WTC11 (cell line): ENCODE results near the gene VWA8. TPM values are rescaled to one million over a fixed set of nuclear protein-coding genes. Genes with fewer than 3 reads are reported as not detected.

Source experiments
- ATAC-seq: fragments of 200-7000 bp; cut with Tn5 transposase; 2 replicates; pipeline ENCODE4 v1.10.0; 2021; ENCODE audit warnings: mild to moderate bottlenecking, moderate library complexity
- CTCF ChIA-PET: fragments of 300-600 bp; sonication (Branson Sonifier 250); formaldehyde crosslinking; loops from one replicate; lab custom pipeline; 2021; ENCODE audit warnings: antibody characterized with exemption; lab: Charles Lee
- POLR2A ChIA-PET: fragments of 350-600 bp; sonication (Branson Sonifier 250); formaldehyde crosslinking; loops from one replicate; lab custom pipeline; 2021; ENCODE audit warnings: antibody characterized with exemption; lab: Charles Lee
- DNase-seq: peaks from one replicate; pipeline ENCODE4 v3.0.0; 2021; ENCODE audit warnings: low spot score
- H3K27ac Mint-ChIP-seq: 2 replicates; pipeline ENCODE4 v1.8.0; 2021; ENCODE audit warnings: mixed read lengths
- H3K27me3 Mint-ChIP-seq: 2 replicates; pipeline ENCODE4 v1.8.0; 2021; ENCODE audit warnings: low read depth, mild to moderate bottlenecking, moderate library complexity, mixed read lengths
- H3K36me3 Mint-ChIP-seq: 2 replicates; pipeline ENCODE4 v1.8.0; 2021; ENCODE audit warnings: mixed read lengths
- H3K4me1 Mint-ChIP-seq: 2 replicates; pipeline ENCODE4 v1.8.0; 2022; ENCODE audit warnings: mixed read lengths
- H3K4me3 Mint-ChIP-seq: 2 replicates; pipeline ENCODE4 v1.8.0; 2021; ENCODE audit warnings: mild to moderate bottlenecking, moderate library complexity, mixed read lengths
- H3K9me3 Mint-ChIP-seq: 2 replicates; pipeline ENCODE4 v1.8.0; 2021; ENCODE audit warnings: mixed read lengths
- CREM ChIP-seq: sonication (generic); formaldehyde crosslinking; IDR thresholded peaks from 2 replicates; pipeline ENCODE4 v1.8.1; 2022; ENCODE audit warnings: mild to moderate bottlenecking, missing genetic modification reagents, moderate library complexity
- GTF2I ChIP-seq: fragments of 250-450 bp; sonication (Bioruptor Pico); conservative IDR thresholded peaks from 2 replicates; pipeline ENCODE4 v1.4.0; 2021; ENCODE audit warnings: mild to moderate bottlenecking
- NR2C2 ChIP-seq: sonication (generic); formaldehyde crosslinking; IDR thresholded peaks from 2 replicates; pipeline ENCODE4 v1.8.0; 2022; ENCODE audit warnings: mild to moderate bottlenecking, missing genetic modification reagents
- OVOL2 ChIP-seq: fragments of 250-450 bp; sonication (Bioruptor Pico); IDR thresholded peaks from 2 replicates; pipeline ENCODE4 v1.9.0; 2021; ENCODE audit warnings: mild to moderate bottlenecking, borderline replicate concordance
- TEAD1 ChIP-seq: sonication (generic); formaldehyde crosslinking; IDR thresholded peaks from 2 replicates; pipeline ENCODE4 v1.8.0; 2022; ENCODE audit warnings: mild to moderate bottlenecking, missing genetic modification reagents
- ZBTB21 ChIP-seq: sonication (generic); formaldehyde crosslinking; IDR thresholded peaks from 2 replicates; pipeline ENCODE4 v1.8.1; 2023; ENCODE audit warnings: mild to moderate bottlenecking, missing genetic modification reagents, borderline replicate concordance
- ZNF121 ChIP-seq: sonication (generic); formaldehyde crosslinking; IDR thresholded peaks from 2 replicates; pipeline ENCODE4 v1.8.0; 2023; ENCODE audit warnings: missing genetic modification reagents
- ZNF138 ChIP-seq: sonication (generic); formaldehyde crosslinking; conservative IDR thresholded peaks from 2 replicates; pipeline ENCODE4 v1.8.1; 2022; ENCODE audit warnings: mild to moderate bottlenecking, moderate library complexity, missing genetic modification reagents
- ZNF219 ChIP-seq: sonication (generic); formaldehyde crosslinking; IDR thresholded peaks from 2 replicates; pipeline ENCODE4 v1.8.0; 2023; ENCODE audit warnings: missing genetic modification reagents, mild to moderate bottlenecking, borderline replicate concordance
- ZNF532 ChIP-seq: fragments of 250-450 bp; sonication (Bioruptor Pico); IDR thresholded peaks from 2 replicates; pipeline ENCODE4 v1.9.0; 2021; ENCODE audit warnings: mild to moderate bottlenecking, borderline replicate concordance
- ZSCAN18 ChIP-seq: fragments of 250-450 bp; sonication (Bioruptor Pico); IDR thresholded peaks from 2 replicates; pipeline ENCODE4 v2.1.2; 2022; ENCODE audit warnings: mild to moderate bottlenecking, moderate library complexity
- total RNA-seq: library from RNA; stranded (reverse); gene quantifications from 3 replicates; pipeline ENCODE4 v1.2.3, GENCODE V29; 2021
- TF ChIP-seq, protein P1 (sequence below): fragments of 200-600 bp; IDR thresholded peaks from 2 replicates; pipeline ENCODE4 v1.8.0; 2022; ENCODE audit warnings: antibody characterized with exemption
- TF ChIP-seq, protein P2 (sequence below): sonication (generic); formaldehyde crosslinking; IDR thresholded peaks from 2 replicates; pipeline ENCODE4 v1.8.1; 2022; ENCODE audit warnings: missing genetic modification reagents, borderline replicate concordance
- TF ChIP-seq, protein P3 (sequence below): sonication (generic); formaldehyde crosslinking; IDR thresholded peaks from 2 replicates; pipeline ENCODE4 v1.8.1; 2023; ENCODE audit warnings: mild to moderate bottlenecking, missing genetic modification reagents
- TF ChIP-seq, protein P4 (sequence below): fragments of 250-450 bp; sonication (Bioruptor Pico); conservative IDR thresholded peaks from 2 replicates; pipeline ENCODE4 v1.9.0; 2021; ENCODE audit warnings: mild to moderate bottlenecking

Gene VWA8
- total RNA-seq, 1 experiment from 2014 or later = 19.9 TPM

- TF ChIP-seq, protein P1, sequence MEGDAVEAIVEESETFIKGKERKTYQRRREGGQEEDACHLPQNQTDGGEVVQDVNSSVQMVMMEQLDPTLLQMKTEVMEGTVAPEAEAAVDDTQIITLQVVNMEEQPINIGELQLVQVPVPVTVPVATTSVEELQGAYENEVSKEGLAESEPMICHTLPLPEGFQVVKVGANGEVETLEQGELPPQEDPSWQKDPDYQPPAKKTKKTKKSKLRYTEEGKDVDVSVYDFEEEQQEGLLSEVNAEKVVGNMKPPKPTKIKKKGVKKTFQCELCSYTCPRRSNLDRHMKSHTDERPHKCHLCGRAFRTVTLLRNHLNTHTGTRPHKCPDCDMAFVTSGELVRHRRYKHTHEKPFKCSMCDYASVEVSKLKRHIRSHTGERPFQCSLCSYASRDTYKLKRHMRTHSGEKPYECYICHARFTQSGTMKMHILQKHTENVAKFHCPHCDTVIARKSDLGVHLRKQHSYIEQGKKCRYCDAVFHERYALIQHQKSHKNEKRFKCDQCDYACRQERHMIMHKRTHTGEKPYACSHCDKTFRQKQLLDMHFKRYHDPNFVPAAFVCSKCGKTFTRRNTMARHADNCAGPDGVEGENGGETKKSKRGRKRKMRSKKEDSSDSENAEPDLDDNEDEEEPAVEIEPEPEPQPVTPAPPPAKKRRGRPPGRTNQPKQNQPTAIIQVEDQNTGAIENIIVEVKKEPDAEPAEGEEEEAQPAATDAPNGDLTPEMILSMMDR = no peak
- TF ChIP-seq OVOL2 (CRISPR knock-in tag) = no peak
- TF ChIP-seq ZNF219 = no peak
- no peak for TF ChIP-seq CREM
- TF ChIP-seq, all 79 proteins: peak for 0
These were observed 278.1 kb downstream of the VWA8 start (continued) for GRCh38 chr13:41682766-41683165.

DNA sequence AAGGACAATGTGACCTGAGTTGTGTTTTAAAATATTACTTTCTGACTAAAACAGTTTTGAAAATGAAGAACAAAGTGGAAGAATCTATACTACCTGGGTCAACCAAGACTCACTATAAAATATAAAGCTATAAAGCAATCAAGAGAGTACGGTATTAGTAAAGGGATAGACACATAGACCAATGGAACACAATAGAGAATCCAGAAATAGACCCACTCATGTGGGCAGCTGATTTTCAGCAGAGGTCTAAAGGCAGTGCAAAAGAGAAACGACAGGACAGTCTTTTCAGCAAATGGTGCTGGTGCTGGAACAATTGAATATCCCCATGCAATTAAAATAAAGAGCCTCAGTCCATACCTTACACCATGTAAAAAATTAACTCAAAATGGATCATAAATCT lies 278.9 kb downstream of the VWA8 start:
- H3K9me3 Mint-ChIP-seq = no peaks in the 10 kb centered on the region
- CTCF ChIA-PET = no interaction called here

GRCh38 chr13:41681587-41681986 lies 279.3 kb downstream of the VWA8 start:
- no peak for ATAC-seq
- Mint-ChIP-seq H3K27me3 (no peaks in the 10 kb centered on the region), H3K4me3 (no peak overlapping the region), H3K36me3 (peaks cover 26% of the 10 kb centered on the region), H3K9me3 (no peaks in the 10 kb centered on the region), H3K27ac (no peak overlapping the region), H3K4me1 (peaks cover 40% of the 10 kb centered on the region)
- CTCF ChIA-PET = no interaction called here
- no peak for DNase-seq
- POLR2A ChIA-PET = no interaction called here
- TF ChIP-seq, protein P2, sequence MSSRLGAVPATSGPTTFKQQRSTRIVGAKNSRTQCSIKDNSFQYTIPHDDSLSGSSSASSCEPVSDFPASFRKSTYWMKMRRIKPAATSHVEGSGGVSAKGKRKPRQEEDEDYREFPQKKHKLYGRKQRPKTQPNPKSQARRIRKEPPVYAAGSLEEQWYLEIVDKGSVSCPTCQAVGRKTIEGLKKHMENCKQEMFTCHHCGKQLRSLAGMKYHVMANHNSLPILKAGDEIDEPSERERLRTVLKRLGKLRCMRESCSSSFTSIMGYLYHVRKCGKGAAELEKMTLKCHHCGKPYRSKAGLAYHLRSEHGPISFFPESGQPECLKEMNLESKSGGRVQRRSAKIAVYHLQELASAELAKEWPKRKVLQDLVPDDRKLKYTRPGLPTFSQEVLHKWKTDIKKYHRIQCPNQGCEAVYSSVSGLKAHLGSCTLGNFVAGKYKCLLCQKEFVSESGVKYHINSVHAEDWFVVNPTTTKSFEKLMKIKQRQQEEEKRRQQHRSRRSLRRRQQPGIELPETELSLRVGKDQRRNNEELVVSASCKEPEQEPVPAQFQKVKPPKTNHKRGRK (CRISPR knock-in tag) = no peak
- no peak for TF ChIP-seq NR2C2 (CRISPR knock-in tag)
- TF ChIP-seq ZNF138 (CRISPR knock-in tag) = no peak
- TF ChIP-seq GTF2I = no peak
- TF ChIP-seq, protein P3, sequence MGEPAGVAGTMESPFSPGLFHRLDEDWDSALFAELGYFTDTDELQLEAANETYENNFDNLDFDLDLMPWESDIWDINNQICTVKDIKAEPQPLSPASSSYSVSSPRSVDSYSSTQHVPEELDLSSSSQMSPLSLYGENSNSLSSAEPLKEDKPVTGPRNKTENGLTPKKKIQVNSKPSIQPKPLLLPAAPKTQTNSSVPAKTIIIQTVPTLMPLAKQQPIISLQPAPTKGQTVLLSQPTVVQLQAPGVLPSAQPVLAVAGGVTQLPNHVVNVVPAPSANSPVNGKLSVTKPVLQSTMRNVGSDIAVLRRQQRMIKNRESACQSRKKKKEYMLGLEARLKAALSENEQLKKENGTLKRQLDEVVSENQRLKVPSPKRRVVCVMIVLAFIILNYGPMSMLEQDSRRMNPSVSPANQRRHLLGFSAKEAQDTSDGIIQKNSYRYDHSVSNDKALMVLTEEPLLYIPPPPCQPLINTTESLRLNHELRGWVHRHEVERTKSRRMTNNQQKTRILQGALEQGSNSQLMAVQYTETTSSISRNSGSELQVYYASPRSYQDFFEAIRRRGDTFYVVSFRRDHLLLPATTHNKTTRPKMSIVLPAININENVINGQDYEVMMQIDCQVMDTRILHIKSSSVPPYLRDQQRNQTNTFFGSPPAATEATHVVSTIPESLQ (CRISPR knock-in tag) = no peak
- no peak for TF ChIP-seq ZNF121
- TF ChIP-seq ZSCAN18 = no peak
- no peak for TF ChIP-seq ZBTB21 (CRISPR knock-in tag)

More for the DNA sequence above, 278.9 kb downstream of the VWA8 start:
- Mint-ChIP-seq H3K27me3 (no peaks in the 10 kb centered on the region), H3K4me1 (peaks cover 40% of the 10 kb centered on the region), H3K4me3 (no peak overlapping the region)
- DNase-seq (no peak), ATAC-seq (no peak)
- TF ChIP-seq, protein P4, sequence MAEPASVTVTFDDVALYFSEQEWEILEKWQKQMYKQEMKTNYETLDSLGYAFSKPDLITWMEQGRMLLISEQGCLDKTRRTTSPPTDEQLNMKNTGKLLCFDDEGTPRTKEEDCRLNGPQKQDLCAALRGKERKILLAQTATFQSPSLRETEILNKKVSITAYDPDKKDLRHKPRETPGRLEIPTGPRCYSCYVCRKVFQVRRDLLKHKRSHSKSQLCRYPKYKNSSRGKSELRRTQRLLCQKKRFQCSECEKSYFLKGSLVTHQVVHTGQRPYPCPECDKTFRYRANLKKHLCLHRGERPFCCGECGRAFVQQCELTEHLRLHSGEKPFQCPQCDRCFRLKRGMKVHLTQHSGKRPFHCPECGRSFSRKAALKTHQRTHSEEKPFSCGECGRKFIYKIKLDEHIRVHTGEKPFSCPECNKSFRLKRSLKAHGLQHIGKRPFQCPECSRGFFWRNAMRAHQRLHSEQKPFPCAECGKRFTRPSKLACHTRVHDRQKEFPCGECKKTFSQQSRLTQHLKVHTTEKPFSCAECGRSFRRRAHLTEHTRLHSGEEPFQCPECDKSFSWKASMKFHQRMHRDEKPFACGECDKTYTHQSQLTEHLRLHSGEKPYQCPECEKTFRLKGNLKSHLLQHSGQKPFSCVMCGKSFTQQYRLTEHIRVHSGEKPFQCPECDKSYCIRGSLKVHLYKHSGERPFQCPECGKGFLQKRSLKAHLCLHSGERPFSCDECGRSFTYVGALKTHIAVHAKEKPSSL (CRISPR knock-in tag) = no peak
- TF ChIP-seq ZNF532 (CRISPR knock-in tag) (no peak), TEAD1 (CRISPR knock-in tag) (no peak)
- TF ChIP-seq, all 79 proteins: peak for 0
- H3K36me3 Mint-ChIP-seq = peaks cover 26% of the 10 kb centered on the region
- POLR2A ChIA-PET = no interaction called here
- H3K27ac Mint-ChIP-seq = no peak overlapping the region
